DMS 273 treated with DMSO at 0.1 percent for 48 hours (cell line): ENCODE data around the gene CCNC.
A peak's percentile ranks its signal among the peaks of the same experiment; 100 is the strongest.

Experiments used
- DNase-seq: peaks from one replicate; lab custom pipeline; 2025; lab: John Stamatoyannopoulos, UW

Gene CCNC, protein sequence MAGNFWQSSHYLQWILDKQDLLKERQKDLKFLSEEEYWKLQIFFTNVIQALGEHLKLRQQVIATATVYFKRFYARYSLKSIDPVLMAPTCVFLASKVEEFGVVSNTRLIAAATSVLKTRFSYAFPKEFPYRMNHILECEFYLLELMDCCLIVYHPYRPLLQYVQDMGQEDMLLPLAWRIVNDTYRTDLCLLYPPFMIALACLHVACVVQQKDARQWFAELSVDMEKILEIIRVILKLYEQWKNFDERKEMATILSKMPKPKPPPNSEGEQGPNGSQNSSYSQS

GRCh38 chr6:99568103-99568933 lies at the start of gene CCNC:
Gene CCNC (minus strand): TSS chr6:99568660. CDS start chr6:99568527, 133 bp downstream.
- DNase-seq, result peak; percentile 96

- no peak for DNase-seq
Observed at GRCh38 chr6:99617131-99617530, 48.7 kb upstream of the CCNC start.

- DNase-seq, result peak; percentile 70
Observed at GRCh38 chr6:99614430-99615186, 46.1 kb upstream of the CCNC start.

DNA sequence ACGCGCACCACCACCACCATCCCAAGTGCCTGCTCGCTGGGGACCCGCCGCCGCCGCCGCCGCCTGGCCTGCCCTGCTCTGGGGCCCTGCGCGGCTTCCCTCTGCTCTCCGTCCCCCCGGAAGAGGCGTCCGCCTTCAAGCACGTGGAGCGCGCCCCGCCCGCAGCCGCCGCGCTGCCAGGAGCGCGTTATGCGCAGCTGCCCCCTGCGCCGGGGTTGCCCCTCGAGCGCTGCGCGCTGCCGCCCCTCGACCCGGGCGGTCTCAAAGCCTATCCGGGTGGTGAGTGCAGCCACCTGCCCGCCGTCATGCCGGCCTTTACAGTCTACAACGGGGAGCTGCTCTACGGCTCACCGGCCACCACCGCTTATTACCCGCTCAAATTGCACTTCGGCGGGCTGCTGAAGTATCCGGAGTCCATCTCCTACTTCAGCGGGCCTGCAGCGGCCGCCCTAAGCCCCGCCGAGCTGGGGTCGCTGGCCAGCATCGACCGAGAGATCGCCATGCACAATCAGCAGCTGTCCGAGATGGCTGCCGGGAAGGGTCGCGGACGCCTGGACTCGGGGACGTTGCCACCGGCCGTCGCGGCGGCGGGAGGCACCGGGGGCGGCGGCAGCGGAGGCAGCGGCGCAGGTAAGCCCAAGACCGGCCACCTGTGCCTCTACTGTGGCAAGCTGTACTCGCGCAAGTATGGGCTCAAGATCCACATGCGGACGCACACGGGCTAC lies 45.4 kb upstream of the CCNC start:
- DNase-seq, result peak; percentile 17

GRCh38 chr6:99613409-99613704 lies 44.9 kb upstream of the CCNC start:
- DNase-seq, result peak; percentile 14

DNA sequence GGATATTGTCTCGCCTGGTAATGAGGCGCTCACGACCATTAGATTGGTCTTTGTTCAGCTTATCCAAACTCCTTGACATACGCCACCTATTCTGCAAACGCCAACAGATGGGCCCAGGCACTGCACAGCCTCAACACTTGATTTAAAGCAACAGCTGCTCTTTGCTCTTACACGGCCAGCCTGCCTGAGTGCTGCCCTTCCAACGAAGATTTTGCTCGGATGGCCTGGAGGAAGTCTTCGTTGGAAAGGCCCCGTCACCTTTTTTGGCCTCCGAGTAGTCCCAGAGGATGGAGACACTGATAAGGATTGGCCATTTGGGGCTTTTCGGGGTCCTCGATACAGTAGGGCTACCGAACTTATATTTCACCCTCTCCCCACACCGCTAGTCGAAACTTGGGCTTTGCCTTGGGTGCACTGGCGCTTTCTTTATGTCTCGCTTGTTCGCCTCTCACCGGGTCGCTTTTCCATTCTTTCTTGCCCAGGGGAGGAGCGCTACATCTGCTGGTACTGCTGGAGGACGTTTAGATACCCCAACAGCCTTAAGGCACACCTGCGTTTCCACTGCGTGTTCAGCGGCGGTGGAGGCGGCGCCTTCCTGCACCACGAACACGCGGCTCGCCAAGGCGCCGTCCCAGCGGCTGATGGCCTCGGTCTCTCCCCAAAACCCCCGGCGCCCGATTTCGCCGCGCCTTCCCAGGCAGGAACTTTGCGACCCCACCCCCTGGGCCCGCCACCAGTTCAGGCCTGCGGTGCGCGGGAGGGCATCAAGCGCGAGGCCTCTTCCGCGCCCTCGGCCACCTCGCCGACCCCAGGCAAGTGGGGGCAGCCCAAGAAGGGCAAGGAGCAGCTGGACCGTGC lies 44.3 kb upstream of the CCNC start:
- peak; percentile 69 for DNase-seq

GRCh38 chr6:99611148-99611547 lies 42.7 kb upstream of the CCNC start:
- DNase-seq, result no peak

DNA sequence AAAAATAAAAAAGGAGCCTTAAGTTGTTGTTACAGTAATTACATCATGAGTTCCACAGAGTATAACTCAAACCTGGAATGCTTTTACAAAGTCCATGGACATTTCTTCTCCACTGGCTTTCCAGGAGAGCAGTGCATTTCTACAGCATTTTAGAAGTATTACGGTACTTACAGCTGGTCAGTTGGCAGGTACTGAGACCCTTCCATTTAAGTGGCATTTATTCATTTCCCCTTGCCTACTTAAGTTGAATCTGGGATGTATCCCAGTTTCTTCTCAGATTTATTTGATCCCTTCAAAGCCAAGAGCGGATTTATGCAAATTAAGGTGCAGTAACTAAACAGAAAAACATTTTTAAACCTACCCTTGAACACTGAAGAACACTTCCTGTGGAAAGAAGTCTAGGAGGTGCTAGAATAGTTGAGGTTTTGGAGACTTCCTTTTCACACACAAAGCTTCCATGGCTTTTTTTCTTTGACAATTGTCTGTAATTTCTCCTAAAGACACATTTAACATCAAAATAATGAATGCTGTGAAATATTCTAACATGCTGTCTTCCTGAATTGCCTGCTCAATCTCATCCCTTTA lies 41.5 kb upstream of the CCNC start:
- DNase-seq, result no peak

- no peak for DNase-seq
Observed at GRCh38 chr6:99608886-99609482, 40.5 kb upstream of the CCNC start.

- DNase-seq, result no peak
Observed at GRCh38 chr6:99608059-99608885, 39.8 kb upstream of the CCNC start.

GRCh38 chr6:99607416-99608036 lies 39.1 kb upstream of the CCNC start:
- no peak for DNase-seq

- no peak for DNase-seq
Observed at GRCh38 chr6:99606656-99607415, 38.4 kb upstream of the CCNC start, which contains the start of gene PRDM13. Gene PRDM13 (plus strand): TSS chr6:99606833. CDS start chr6:99607035, 202 bp downstream.

- DNase-seq, result no peak
Observed at GRCh38 chr6:99605911-99606655, 37.6 kb upstream of the CCNC start.

- no peak for DNase-seq
Observed at GRCh38 chr6:99605074-99605734, 36.7 kb upstream of the CCNC start.

DNA sequence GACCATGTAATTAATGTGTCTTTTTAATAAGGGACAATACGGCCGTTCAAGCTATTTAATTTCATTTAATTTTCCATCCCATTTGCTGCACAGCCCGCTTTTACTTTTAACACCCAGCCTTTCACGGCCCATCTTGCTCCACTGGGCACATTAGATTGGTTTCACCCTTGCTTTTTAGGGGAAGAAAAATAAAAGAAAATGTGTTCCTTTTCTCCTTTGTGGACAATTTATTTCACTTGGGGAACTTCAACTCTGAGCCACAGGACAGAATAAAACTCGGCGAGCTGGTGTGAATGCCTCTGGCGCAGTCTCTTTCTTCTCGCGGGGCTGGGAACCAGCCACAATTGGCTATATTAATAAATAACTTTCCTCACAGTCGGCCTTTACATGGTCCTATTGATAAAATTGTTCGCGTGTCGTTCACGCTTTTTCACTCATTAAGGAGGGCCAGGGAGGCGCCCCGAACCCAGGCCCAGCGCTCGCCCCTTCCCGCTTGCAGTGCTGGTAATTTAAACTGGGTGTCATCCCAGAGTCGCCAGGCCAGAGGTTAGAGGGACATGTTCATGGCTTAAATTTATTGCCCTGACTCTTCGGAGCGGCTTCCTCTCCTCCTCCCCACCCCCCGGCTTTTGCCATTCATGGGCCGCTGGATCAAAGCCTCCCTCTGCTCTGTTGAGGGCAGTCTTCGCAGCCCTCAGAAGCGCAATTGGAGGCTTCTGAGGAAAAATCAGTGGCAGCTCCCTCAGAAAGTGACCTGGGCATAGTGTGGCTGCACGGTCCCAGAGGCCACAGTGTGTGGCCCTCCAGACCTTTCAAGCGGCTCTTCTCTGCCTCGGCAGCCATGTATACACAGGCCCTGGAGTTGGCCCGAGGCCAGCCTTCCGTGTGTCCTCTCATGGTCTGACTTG lies 36.0 kb upstream of the CCNC start:
- DNase-seq, result no peak
